Left ventricle myocardium superior (tissue), 1 donor: ENCODE data around the gene NUTM2G. TPM values are rescaled to one million over a fixed set of nuclear protein-coding genes. Genes with fewer than 3 reads are reported as not detected.
"Not testable (repeated sequence)": the region's sequence is repeated elsewhere in the genome, so short reads cannot be mapped to it uniquely, and the experiment has no call there.

Experiments
- ATAC-seq: fragments of 200-7000 bp; cut with Tn5 transposase; one replicate; pipeline ENCODE4 v1.9.1; 2020; ENCODE audit warnings: mild to moderate bottlenecking, moderate library complexity
- DNase-seq: peaks from one replicate; pipeline ENCODE4 v3.0.0-alpha.2; 2020
- intact Hi-C: fragments of 100-400 bp; cut with micrococcal nuclease; formaldehyde crosslinking; loops from one replicate; pipeline ENCODE4 v1.11.0; 2022
- long read RNA-seq: library from polyadenylated mRNA; unstranded; transcript quantifications from one replicate; pipeline ENCODE4 v2.0.0, GENCODE V29; 2021
- total RNA-seq: library from RNA; stranded (reverse); fragmentation: NEBNext Ultra II Directional; extraction: Animal tissue kit (Norgen Biotek cat#: 25700); gene quantifications from one replicate; pipeline ENCODE4 v1.2.1, GENCODE V29; 2021
- donor health status: DM: no; HTN: yes; CAD: no; lungs with severe emphysema.

The NUTM2G gene, protein sequence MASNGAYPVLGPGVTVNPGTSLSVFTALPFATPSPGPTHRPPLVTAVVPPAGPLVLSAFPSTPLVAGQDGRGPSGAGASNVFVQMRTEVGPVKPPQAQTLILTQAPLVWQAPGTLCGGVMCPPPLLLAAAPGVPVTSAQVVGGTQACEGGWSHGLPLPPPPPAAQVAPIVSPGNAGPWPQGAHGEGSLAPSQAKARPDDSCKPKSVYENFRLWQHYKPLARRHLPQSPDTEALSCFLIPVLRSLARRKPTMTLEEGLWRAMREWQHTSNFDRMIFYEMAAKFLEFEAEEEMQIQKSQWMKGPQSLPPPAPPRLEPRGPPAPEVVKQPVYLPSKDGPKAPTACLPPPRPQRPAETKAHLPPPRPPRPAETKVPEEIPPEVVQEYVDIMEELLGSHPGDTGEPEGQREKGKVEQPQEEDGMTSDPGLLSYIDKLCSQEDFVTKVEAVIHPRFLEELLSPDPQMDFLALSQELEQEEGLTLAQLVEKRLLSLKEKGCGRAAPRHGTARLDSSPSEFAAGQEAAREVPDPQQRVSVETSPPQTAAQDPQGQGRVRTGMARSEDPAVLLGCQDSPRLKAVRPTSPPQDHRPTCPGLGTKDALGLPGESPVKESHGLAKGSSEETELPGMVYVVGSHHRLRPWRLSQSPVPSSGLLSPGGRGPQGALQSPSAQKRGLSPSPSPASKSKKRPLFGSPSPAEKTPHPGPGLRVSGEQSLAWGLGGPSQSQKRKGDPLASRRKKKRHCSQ
- not detected for total RNA-seq
- long read RNA-seq, result 0 reads

- intact Hi-C loops, ATAC-seq, DNase-seq: not testable (repeated sequence)
These were observed at the start of gene NUTM2G for GRCh38 chr9:96928543-96928942. Gene NUTM2G (plus strand): TSS chr9:96928843. CDS start chr9:96929025, 182 bp downstream.

GRCh38 chr9:96883922-96884321 is 44.7 kb upstream of the NUTM2G start:
- ATAC-seq (peak; percentile 78), DNase-seq (no peak)
- intact Hi-C loops, result no loop called here

GRCh38 chr9:96884443-96884842 is 44.2 kb upstream of the NUTM2G start:
- ATAC-seq, result no peak
- DNase-seq, result no peak
- intact Hi-C loops, result no loop called here

GRCh38 chr9:96885424-96885823 is 43.2 kb upstream of the NUTM2G start:
- no peak for DNase-seq
- ATAC-seq, result no peak
- intact Hi-C loops, result no loop called here

- intact Hi-C loops, result no loop called here
- no peak for DNase-seq
- no peak for ATAC-seq
These were observed 40.1 kb upstream of the NUTM2G start for GRCh38 chr9:96888591-96888990.

- no peak for ATAC-seq
- intact Hi-C loops, result no loop called here
- DNase-seq, result no peak
These were observed 36.5 kb upstream of the NUTM2G start for GRCh38 chr9:96892131-96892530.

- ATAC-seq, DNase-seq, intact Hi-C loops: not testable (repeated sequence)
These were observed 28.6 kb upstream of the NUTM2G start for GRCh38 chr9:96900010-96900409.

- DNase-seq, ATAC-seq, intact Hi-C loops: not testable (repeated sequence)
These were observed 23.5 kb upstream of the NUTM2G start for GRCh38 chr9:96904947-96905722.

GRCh38 chr9:96908479-96908878 is 20.2 kb upstream of the NUTM2G start:
- intact Hi-C loops, ATAC-seq, DNase-seq: not testable (repeated sequence)

DNA sequence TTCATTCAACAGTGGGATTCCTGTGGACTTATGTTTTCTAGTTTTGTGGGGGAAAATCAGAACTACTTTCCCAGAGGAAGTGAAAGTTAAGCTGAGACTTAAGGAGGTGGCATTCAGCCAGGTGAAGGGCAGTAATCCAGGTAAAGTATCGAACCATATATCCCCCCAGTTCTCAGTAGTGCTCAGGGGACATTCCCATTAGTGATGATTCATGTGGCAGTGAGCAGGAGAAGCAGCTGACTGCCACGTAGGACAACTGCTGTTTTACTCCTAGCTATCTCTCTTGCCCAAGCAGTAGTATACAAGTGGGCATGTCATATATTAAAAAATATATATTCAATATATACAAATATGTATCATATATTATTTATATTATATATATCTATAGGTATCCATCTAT is 13.1 kb upstream of the NUTM2G start:
- DNase-seq, intact Hi-C loops, ATAC-seq: not testable (repeated sequence)

DNA sequence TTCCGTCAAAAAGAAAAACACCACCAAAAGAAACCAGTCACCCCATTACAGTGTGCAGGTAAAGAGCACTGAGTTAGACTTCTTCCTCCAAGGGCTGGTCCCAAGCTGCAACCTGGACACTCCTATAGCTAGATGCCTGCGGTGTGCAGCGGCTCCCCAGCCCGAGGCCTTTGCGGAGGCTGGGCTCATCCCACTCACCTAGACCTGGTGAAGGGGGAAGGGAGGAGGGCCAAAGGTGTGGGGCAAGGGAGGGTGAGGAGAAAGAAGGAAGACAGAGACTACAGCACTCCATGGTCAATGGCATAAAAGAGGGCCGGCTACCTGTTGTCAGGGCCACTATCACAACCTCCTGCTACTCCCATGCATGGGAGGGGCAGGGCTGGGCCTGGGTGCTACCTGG is 12.1 kb upstream of the NUTM2G start:
- DNase-seq, ATAC-seq, intact Hi-C loops: not testable (repeated sequence)

GRCh38 chr9:96918550-96918949 is 10.1 kb upstream of the NUTM2G start:
- intact Hi-C loops, DNase-seq, ATAC-seq: not testable (repeated sequence)

DNA sequence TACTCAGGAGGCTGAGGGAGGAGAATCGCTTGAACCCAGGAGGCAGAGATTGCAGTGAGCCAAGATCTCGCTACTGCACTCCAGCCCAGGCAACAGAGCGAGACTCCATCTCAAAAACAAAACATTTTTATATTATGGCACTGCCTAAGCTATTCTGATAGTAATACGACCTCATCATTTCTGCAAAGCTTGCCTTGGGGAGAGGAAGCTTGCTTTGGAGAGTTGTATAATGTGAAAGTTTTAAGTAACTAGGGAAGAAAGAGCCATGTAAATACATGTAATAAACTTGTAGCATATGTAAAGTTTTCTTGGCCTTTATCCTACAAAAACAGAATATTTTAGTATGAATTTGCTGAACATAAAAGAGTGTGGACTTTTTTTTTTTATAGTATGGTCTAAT is 7.8 kb upstream of the NUTM2G start:
- ATAC-seq, DNase-seq, intact Hi-C loops: not testable (repeated sequence)

DNA sequence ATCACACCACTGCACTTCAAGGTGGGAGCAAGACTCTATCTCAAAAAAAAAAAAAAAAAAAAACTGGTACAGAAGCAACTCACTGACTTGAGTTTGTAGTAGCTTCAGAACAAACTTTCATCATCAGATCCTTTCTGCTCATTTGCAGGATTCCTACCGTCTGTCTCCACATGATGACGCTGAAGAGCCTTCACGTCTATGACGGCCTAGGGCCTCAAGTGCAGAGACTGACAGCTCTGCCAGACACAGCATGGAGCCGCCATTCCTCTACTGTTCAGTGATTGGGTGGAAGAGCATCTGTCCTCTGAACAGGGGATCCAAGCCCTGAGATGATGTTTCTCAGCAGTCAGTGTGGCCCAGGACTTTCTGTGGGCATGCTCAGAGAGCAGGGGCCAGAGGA is 3.1 kb upstream of the NUTM2G start:
- DNase-seq, ATAC-seq, intact Hi-C loops: not testable (repeated sequence)

DNA sequence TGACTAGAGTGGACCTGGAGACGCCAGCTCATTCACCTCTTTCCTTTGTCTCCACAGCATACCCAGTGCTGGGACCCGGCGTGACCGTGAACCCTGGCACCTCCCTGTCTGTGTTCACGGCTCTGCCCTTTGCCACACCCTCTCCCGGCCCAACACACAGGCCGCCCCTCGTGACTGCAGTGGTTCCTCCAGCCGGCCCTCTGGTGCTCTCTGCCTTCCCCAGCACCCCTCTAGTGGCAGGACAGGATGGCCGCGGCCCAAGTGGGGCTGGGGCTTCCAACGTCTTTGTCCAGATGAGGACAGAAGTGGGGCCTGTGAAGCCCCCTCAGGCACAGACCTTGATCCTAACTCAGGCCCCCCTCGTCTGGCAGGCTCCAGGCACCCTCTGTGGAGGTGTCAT is 3.0 kb downstream of the NUTM2G start:
- intact Hi-C loops, ATAC-seq, DNase-seq: not testable (repeated sequence)

GRCh38 chr9:96934097-96934496 is 5.5 kb downstream of the NUTM2G start:
- ATAC-seq, intact Hi-C loops, DNase-seq: not testable (repeated sequence)

DNA sequence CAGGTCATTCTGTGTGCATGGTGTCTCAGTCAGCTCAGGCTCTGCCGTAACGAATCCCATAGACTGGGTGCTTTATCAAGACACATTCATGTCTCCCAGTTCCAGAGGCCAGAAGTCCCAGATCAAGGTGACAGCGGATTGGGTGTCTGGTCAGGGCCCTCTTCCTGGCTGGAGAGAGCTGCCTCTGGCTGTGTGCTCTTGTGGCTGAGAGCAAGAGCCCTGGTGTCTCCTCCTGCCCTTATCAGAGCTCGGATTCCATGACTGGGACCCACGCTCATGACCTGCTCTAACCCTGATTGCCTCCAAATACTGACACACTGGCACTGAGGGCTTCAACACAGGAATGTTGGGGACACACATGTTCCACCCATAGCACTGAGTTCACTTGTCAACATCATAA is 6.1 kb downstream of the NUTM2G start:
- peak; percentile 75 for ATAC-seq
- intact Hi-C loops, DNase-seq: not testable (repeated sequence)

DNA sequence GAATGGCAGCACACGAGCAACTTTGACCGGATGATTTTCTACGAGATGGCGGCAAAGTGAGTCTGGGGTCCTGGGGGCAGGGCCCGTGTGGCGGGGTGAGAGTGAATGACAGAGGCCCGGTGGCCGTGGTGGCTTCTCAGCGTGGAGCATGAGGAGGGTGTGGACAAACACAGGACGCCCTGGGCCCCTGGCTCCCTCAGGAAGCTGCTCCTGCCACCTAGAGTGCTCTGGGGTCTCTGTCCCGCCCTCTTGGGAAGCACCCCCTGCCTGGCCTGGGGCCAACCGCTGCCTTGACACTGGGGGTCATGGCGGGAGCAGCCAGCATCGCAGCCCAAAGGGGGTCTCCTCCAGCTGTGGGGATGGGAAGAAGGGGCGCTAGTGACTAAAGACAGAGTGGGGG is 6.8 kb downstream of the NUTM2G start:
- DNase-seq, intact Hi-C loops, ATAC-seq: not testable (repeated sequence)

- DNase-seq, ATAC-seq, intact Hi-C loops: not testable (repeated sequence)
These were observed 8.8 kb downstream of the NUTM2G start for GRCh38 chr9:96937442-96937841.
